Activated CD4-positive, alpha-beta T cell treated with anti-CD3 and anti-CD28 coated beads, Interleukin-2, amount 10 ng/mL, durations not matched to agents 7 days and 5 days (primary cell): ENCODE measurements around the gene SHC3. TPM values are rescaled to one million over a fixed set of nuclear protein-coding genes. Genes with fewer than 3 reads are reported as not detected.

Experiments
- CTCF ChIA-PET: fragments of 350-600 bp; sonication (Branson Sonifier 250); formaldehyde crosslinking; loops from one replicate; lab custom pipeline; 2021; ENCODE audit warnings: antibody characterized with exemption; lab: Charles Lee
- POLR2A ChIA-PET: fragments of 350-600 bp; sonication (Branson Sonifier 250); formaldehyde crosslinking; loops from one replicate; lab custom pipeline; 2021; ENCODE audit warnings: antibody characterized with exemption; lab: Charles Lee
- DNase-seq: peaks from one replicate; pipeline ENCODE4 v3.0.0-alpha.2; 2020
- H3K27ac Mint-ChIP-seq: one replicate; pipeline ENCODE4 v1.8.0; 2021; ENCODE audit warnings: mild to moderate bottlenecking, moderate library complexity, mixed read lengths
- H3K27me3 Mint-ChIP-seq: one replicate; pipeline ENCODE4 v1.8.0; 2021; ENCODE audit warnings: mixed read lengths
- H3K36me3 Mint-ChIP-seq: one replicate; pipeline ENCODE4 v1.8.0; 2021; ENCODE audit warnings: low read depth, mixed read lengths
- H3K4me1 Mint-ChIP-seq: one replicate; pipeline ENCODE4 v1.8.0; 2021; ENCODE audit warnings: mixed read lengths
- H3K4me3 Mint-ChIP-seq: one replicate; pipeline ENCODE4 v1.8.0; 2021; ENCODE audit warnings: mild to moderate bottlenecking, moderate library complexity, mixed read lengths
- H3K9me3 Mint-ChIP-seq: one replicate; pipeline ENCODE4 v1.8.0; 2021; ENCODE audit warnings: mixed read lengths
- total RNA-seq, 2 experiments: library from RNA; stranded (reverse); gene quantifications; one replicate each; pipeline ENCODE4 v1.2.3, GENCODE V29; 2021

SHC3 gene
- total RNA-seq, 2 experiments from 2014 or later, result not detected

DNA sequence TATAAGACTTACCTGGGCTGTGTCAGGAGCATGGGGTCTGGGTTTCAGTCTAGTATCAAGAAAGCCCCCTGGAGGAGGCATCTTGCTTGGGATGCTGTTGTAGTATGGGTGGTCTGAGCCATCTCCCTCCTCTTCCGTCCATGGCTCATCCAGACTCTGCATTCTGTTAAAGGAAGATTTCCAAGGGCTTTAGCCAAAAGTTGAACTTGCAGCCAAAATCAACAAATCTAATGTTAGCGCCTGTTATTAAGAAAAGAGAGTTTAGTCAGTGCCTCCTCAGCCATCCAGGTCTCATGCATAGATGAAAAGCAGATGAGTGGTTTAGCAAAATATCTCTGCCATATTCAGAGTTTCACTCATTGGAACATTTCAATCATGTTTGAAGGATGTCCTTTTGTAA is 131.8 kb downstream of the SHC3 start:
- CTCF ChIA-PET, result no interaction called here
- H3K4me1 Mint-ChIP-seq, result no peaks in the 10 kb centered on the region
- no peak overlapping the region for H3K27ac Mint-ChIP-seq
- no peaks in the 10 kb centered on the region for H3K9me3 Mint-ChIP-seq
- no peak for DNase-seq
- peaks cover 10% of the 10 kb centered on the region for H3K27me3 Mint-ChIP-seq
- POLR2A ChIA-PET, result no interaction called here
- no peak overlapping the region for H3K4me3 Mint-ChIP-seq
- no peaks in the 10 kb centered on the region for H3K36me3 Mint-ChIP-seq

DNA sequence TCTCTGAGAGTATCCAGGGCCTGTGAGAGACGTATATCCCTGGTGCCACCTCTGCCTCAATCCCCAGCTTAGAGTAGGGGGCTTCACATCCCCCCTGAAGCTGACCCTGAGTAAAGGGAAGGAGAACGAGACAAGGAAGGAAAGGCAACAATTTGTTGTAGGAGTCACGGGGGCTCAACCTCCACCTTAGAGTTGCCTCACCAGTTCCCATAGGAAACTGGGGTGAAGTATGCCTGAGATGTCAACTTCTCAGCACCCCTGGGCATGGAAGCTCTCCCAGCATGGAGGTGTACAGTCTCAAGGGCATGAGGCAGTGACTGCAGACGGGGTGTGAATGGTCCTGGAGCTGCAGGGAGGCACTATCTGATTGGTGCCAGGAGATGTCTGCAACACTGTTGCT is 133.7 kb downstream of the SHC3 start:
- ChIA-PET POLR2A (no interaction called here), CTCF (no interaction called here)
- Mint-ChIP-seq H3K27ac (no peak overlapping the region), H3K4me3 (no peak overlapping the region), H3K9me3 (no peaks in the 10 kb centered on the region), H3K4me1 (no peaks in the 10 kb centered on the region), H3K36me3 (no peaks in the 10 kb centered on the region), H3K27me3 (peaks cover 13% of the 10 kb centered on the region)
- no peak for DNase-seq

DNA sequence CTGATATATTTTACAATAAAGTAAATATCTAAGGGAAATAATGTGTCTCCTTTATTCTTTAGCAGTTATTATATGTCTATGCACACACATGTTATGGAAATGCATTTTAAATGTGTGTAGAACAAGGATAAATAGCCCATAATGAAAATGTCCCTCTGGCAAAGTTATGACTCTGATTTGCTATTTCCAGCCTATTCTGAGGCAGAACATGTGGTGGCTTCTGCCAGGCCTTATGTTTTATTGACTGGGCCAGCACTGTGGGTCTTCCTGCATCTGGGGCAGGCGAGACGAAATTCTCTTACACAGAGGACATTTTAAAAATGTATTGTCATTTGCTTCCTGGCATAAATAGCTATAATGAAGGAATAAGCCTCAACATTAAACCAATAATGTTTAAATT is 134.5 kb downstream of the SHC3 start:
- Mint-ChIP-seq H3K36me3 (no peaks in the 10 kb centered on the region), H3K9me3 (no peaks in the 10 kb centered on the region), H3K4me3 (no peak overlapping the region), H3K4me1 (no peaks in the 10 kb centered on the region), H3K27me3 (peaks cover 10% of the 10 kb centered on the region), H3K27ac (no peak overlapping the region)
- CTCF ChIA-PET, result no interaction called here
- DNase-seq, result no peak
- POLR2A ChIA-PET, result no interaction called here

DNA sequence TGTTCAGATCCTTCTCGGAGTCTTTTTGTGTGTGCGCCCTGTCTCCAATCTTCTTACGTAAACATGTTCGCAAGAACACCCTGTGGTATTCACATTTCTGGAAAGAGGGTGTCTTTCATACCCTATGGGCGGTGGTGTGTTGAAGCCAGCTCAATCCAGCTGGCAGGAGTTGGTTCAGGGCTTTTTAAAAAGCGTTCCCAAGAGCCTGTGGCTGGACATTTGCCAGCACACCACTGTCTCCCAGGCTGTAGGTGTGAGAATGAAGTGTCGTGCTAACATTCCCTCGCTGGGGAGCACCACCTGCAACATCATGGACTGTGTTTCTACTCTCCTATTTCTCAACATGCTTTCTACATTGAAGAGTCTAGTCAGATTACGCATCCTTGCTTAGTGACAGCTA is 135.6 kb downstream of the SHC3 start:
- POLR2A ChIA-PET, result no interaction called here
- CTCF ChIA-PET, result no interaction called here
- H3K9me3 Mint-ChIP-seq, result no peaks in the 10 kb centered on the region
- H3K4me3 Mint-ChIP-seq, result no peak overlapping the region
- no peak overlapping the region for H3K27ac Mint-ChIP-seq
- H3K4me1 Mint-ChIP-seq, result no peaks in the 10 kb centered on the region
- H3K27me3 Mint-ChIP-seq, result peaks cover 10% of the 10 kb centered on the region
- no peak for DNase-seq
- no peaks in the 10 kb centered on the region for H3K36me3 Mint-ChIP-seq

DNA sequence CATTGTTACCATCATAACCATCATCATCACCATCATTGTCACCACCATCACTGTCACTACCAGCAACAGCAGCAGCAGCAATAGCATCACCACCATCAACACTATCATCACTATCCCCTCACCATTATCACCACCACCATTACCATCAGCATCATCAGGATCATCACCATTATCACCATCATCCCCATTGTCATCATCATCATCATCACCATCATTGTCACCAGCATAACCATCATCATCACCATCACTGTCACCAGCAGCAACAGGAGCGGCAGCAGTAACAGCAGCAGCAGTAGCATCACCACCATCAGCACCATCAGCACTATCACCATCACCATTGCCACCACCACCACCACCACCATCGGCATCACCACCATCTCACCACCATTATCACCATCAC is 139.0 kb downstream of the SHC3 start:
- CTCF ChIA-PET, result no interaction called here
- H3K36me3 Mint-ChIP-seq, result no peaks in the 10 kb centered on the region
- no peak for DNase-seq
- no peak overlapping the region for H3K4me3 Mint-ChIP-seq
- no peak overlapping the region for H3K27ac Mint-ChIP-seq
- peaks cover 20% of the 10 kb centered on the region for H3K27me3 Mint-ChIP-seq
- H3K9me3 Mint-ChIP-seq, result no peaks in the 10 kb centered on the region
- H3K4me1 Mint-ChIP-seq, result no peaks in the 10 kb centered on the region
- POLR2A ChIA-PET, result no interaction called here

DNA sequence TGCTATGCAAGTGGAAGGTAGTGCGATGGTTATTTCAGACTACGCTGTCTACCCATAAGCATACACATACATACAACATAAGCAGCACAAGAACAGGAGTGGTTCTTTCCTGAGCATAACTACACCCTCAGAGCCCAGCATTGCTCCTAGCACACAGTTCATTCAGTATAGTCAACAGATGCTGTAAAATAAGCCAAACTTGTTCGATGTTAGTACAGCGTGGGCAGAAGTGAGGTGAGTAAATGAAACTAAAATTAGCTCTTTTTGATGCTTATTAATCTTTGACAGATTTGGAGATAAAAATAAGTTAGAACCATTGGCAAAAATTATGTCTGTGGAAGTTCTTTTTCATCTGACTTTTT is 139.5 kb downstream of the SHC3 start:
- Mint-ChIP-seq H3K36me3 (no peaks in the 10 kb centered on the region), H3K9me3 (no peaks in the 10 kb centered on the region), H3K27ac (no peak overlapping the region), H3K4me1 (no peaks in the 10 kb centered on the region), H3K27me3 (peaks cover 24% of the 10 kb centered on the region), H3K4me3 (no peak overlapping the region)
- ChIA-PET CTCF (no interaction called here), POLR2A (no interaction called here)
- DNase-seq, result no peak

DNA sequence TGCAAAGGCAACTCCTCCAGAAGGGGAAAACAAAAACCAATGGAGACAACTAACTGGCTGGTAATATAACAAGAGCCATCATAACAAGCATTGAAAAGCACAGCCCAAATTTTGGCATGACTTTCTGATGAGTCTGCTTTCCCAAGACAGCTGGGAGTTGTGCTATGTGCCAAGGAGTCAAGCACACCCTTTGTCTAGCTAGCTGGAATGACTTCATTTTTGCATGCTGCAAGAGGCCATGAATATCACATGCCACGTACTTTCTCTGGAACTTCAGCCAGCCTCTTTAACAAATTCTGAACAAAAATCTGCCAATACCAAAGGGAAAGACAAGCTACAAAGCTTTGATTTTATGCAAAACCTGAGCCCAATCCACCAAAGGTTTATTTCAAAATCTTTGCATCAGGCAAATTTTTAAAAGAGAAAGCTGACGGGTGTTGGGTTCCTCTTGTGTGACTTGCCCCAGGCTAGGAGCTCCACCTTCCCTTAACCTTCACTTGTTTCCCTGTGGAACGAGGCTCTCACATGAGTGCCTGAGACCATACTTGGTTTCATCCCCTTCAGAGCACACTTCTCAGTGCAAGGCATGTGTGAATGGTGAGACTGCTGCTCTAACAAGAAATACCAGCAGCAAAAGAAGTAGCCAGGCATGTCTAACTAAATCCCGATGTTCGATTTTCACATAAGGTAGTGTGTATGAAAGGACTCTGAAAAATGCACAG is 140.1 kb downstream of the SHC3 start:
- H3K9me3 Mint-ChIP-seq, result no peaks in the 10 kb centered on the region
- peaks cover 24% of the 10 kb centered on the region for H3K27me3 Mint-ChIP-seq
- ChIA-PET CTCF (no interaction called here), POLR2A (no interaction called here)
- no peaks in the 10 kb centered on the region for H3K4me1 Mint-ChIP-seq
- no peak for DNase-seq
- H3K4me3 Mint-ChIP-seq, result no peak overlapping the region
- H3K27ac Mint-ChIP-seq, result no peak overlapping the region
- no peaks in the 10 kb centered on the region for H3K36me3 Mint-ChIP-seq

DNA sequence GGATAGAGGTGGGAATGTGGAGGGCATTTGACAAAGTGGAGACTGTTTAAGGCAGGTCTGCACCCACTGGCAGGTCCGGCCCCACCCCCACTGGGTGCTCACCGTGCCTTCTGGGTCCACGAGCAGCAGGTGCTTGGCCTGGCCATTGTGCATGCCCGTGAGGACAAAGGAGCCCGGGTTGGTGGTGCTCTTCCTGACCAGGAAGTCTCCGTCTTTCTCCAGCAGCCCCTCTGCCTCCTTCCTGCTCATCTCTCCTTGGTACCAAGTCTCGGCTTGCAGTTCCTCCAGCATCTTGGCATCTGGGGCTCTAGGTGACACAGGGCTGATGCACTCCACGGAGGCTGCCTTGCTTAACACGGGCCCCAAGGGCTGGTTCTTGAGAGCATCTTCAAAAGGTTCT is 140.7 kb downstream of the SHC3 start:
- no peak for DNase-seq
- Mint-ChIP-seq H3K27ac (no peak overlapping the region), H3K9me3 (no peaks in the 10 kb centered on the region), H3K36me3 (no peaks in the 10 kb centered on the region), H3K4me1 (no peaks in the 10 kb centered on the region), H3K4me3 (no peak overlapping the region), H3K27me3 (peaks cover 24% of the 10 kb centered on the region)
- ChIA-PET POLR2A (no interaction called here), CTCF (no interaction called here)

DNA sequence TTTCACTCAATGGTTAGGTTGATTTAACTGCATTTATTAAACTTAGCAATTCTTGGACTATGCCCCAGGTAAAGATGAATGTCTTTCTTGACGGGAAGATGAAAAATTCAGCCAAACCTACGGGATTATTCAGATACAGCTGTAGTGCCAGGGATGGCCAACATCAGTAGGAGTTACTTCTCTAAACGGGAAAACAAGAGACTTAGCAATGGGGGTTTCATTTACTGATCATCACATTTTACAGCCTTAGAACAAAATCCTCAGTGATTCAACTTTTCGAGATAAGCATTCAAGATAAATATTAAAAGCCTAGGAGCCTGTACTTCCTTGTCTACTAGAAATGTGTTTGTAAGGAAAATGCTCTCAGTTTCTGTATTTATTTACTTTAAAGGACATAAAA is 141.3 kb downstream of the SHC3 start:
- Mint-ChIP-seq H3K9me3 (no peaks in the 10 kb centered on the region), H3K4me1 (no peaks in the 10 kb centered on the region), H3K36me3 (no peaks in the 10 kb centered on the region), H3K27me3 (peaks cover 24% of the 10 kb centered on the region), H3K27ac (no peak overlapping the region), H3K4me3 (no peak overlapping the region)
- no peak for DNase-seq
- POLR2A ChIA-PET, result no interaction called here
- CTCF ChIA-PET, result interaction anchor here (0.6 kb wide), 1 partner anchor 41 kb away, joined by 3 read pairs; no protein-coding TSS in a partner anchor

DNA sequence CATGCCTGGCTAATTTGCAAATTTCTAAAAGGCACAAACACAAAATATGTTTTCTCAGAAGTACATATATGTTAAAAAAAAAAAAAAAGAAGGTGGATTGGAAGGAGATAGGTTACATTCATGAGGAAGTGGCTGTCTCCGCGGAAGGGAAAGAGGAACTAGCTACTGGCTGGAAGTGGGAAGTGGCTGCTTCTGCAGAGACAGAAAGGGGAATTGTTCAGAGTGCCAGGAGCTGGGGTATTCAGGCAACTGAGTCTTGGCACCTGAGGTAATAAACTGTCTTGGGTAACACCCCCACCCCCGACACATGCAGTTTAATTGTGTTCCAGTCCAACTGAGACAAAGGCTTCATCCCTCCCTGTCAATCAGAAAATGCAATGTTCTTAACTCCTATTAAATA is 141.7 kb downstream of the SHC3 start:
- Mint-ChIP-seq H3K9me3 (no peaks in the 10 kb centered on the region), H3K27ac (no peak overlapping the region), H3K36me3 (no peaks in the 10 kb centered on the region), H3K27me3 (peaks cover 26% of the 10 kb centered on the region), H3K4me3 (no peak overlapping the region), H3K4me1 (no peaks in the 10 kb centered on the region)
- POLR2A ChIA-PET, result no interaction called here
- CTCF ChIA-PET, result interaction anchor here (0.6 kb wide), 1 partner anchor 42 kb away, joined by 3 read pairs; no protein-coding TSS in a partner anchor
- no peak for DNase-seq

DNA sequence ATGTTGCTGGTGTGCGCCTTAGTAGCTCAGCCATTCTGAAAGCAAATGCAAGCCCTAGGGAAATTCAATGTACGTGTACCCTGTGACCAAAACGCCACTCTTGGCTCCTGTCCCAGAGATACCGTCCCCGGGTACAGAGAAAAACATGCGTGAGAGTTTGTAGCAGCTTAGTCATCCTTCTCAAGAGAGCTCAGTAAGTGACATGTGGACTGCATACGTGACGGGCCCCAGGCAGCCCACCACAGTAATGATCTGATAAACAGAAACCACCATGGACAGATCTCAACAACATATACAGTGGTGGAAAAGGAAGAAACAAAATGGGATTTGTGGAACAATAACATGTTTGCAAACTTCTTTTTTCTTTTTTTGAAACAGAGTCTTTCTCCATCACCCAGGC is 142.2 kb downstream of the SHC3 start:
- H3K27ac Mint-ChIP-seq, result no peak overlapping the region
- H3K9me3 Mint-ChIP-seq, result no peaks in the 10 kb centered on the region
- no peaks in the 10 kb centered on the region for H3K36me3 Mint-ChIP-seq
- POLR2A ChIA-PET, result no interaction called here
- no peak overlapping the region for H3K4me3 Mint-ChIP-seq
- no peak for DNase-seq
- no peaks in the 10 kb centered on the region for H3K4me1 Mint-ChIP-seq
- peaks cover 28% of the 10 kb centered on the region for H3K27me3 Mint-ChIP-seq
- CTCF ChIA-PET, result interaction anchor here (0.6 to 1.2 kb wide), 2 partner anchors 34 to 317 kb away, joined by 3 read pairs; no protein-coding TSS in a partner anchor

DNA sequence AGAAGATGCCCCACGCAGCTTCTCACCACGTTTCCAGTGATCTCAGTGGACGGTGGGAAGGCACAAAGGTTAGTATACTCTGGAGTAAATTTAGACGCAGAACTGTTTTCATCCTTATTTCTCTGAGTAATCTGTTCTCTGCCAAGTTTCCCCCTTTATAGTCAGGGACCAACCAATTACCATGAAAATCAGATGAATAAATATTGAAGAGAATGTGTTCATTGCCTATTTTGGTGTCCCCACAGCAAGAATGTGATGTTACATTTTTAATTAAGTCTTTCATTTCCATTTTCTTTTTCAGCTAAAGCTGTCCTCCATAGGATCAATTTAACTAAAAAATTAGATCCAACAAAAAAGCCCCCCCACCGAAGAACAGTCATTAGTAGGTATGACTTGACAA is 146.0 kb downstream of the SHC3 start:
- no peak overlapping the region for H3K4me3 Mint-ChIP-seq
- peaks cover 34% of the 10 kb centered on the region for H3K27me3 Mint-ChIP-seq
- H3K4me1 Mint-ChIP-seq, result no peaks in the 10 kb centered on the region
- ChIA-PET POLR2A (no interaction called here), CTCF (no interaction called here)
- no peak for DNase-seq
- H3K9me3 Mint-ChIP-seq, result peaks cover 7% of the 10 kb centered on the region
- no peak overlapping the region for H3K27ac Mint-ChIP-seq
- H3K36me3 Mint-ChIP-seq, result no peaks in the 10 kb centered on the region

DNA sequence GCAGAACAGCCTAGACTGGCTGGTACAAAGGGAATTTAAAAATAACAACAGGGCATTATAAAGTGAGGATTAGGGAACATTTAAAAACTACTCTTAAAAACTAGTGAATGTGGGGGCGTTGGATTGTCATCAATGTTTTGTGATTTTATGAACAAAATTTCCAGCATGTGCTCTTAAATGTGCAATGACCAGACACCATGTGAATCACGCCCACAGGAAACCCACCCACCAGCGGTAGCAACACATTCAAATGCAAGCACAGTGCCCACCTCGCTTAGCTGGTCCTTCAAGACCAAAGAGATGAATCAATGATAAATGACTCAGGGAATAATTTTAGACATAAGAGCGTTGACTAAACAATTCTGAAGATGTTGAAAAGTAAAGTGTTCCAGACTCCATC is 146.4 kb downstream of the SHC3 start:
- CTCF ChIA-PET, result no interaction called here
- no peaks in the 10 kb centered on the region for H3K36me3 Mint-ChIP-seq
- no peak for DNase-seq

DNA sequence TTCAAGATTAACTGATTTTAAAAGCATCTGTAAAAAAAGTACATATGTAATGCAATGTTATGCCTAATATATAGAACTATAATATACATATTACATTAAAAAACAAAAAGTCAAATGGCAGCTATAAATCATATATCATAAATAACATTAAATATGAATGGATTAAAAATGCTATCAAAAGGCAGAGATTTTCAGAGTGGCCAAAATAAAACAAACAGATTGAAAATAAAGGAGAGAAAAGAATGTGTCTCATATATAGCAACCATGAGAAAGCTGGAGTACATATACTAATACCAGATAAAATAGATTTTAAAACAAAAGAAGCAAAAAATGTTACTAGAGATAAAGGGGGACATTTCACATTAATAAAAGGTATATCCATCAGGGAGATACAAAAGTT is 148.8 kb downstream of the SHC3 start:
- H3K36me3 Mint-ChIP-seq, result no peaks in the 10 kb centered on the region
- no peak overlapping the region for H3K27ac Mint-ChIP-seq
- H3K4me3 Mint-ChIP-seq, result no peak overlapping the region
- DNase-seq, result no peak
- no peaks in the 10 kb centered on the region for H3K4me1 Mint-ChIP-seq
- peaks cover 17% of the 10 kb centered on the region for H3K27me3 Mint-ChIP-seq
- H3K9me3 Mint-ChIP-seq, result peaks cover 7% of the 10 kb centered on the region
- CTCF ChIA-PET, result no interaction called here
- POLR2A ChIA-PET, result no interaction called here

More for the DNA sequence above, 146.4 kb downstream of the SHC3 start:
- H3K27ac Mint-ChIP-seq, result no peak overlapping the region
- H3K27me3 Mint-ChIP-seq, result peaks cover 32% of the 10 kb centered on the region
- H3K4me3 Mint-ChIP-seq, result no peak overlapping the region
- H3K4me1 Mint-ChIP-seq, result no peaks in the 10 kb centered on the region
- POLR2A ChIA-PET, result no interaction called here
- peaks cover 7% of the 10 kb centered on the region for H3K9me3 Mint-ChIP-seq
